Measurements from ENCODE around the gene CDK14. TPM values are rescaled to one million over a fixed set of nuclear protein-coding genes. Genes with fewer than 3 reads are reported as not detected.

The CDK14 gene
- total RNA-seq, 1 experiment from 2014 or later = 57.9 TPM

DNA sequence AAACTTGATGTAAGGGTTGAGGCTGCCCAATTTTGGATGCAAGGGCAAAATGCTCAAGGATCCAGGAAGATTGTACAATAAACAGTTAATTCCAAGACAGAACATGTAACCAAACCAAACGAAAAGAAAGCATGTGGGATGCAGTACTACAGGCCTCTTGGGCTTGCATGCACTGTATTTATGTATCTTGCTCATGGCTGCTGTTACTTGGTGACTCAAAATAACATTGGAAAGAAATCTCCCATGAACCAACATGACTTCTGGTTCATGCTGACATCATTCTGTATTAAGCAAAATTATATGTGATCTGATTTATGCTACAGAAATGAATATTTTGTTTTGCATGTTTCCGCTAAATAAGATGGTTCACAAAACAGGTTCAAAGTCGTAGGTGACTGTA lies 602.2 kb downstream of the CDK14 start:
- DNase-seq (ENCODE audit: low spot score) (no peak), ATAC-seq (no peak)
- H3K27ac Mint-ChIP-seq = no peak overlapping the region
- H3K4me1 Mint-ChIP-seq = no peaks in the 10 kb centered on the region
- TF ChIP-seq, protein P1, sequence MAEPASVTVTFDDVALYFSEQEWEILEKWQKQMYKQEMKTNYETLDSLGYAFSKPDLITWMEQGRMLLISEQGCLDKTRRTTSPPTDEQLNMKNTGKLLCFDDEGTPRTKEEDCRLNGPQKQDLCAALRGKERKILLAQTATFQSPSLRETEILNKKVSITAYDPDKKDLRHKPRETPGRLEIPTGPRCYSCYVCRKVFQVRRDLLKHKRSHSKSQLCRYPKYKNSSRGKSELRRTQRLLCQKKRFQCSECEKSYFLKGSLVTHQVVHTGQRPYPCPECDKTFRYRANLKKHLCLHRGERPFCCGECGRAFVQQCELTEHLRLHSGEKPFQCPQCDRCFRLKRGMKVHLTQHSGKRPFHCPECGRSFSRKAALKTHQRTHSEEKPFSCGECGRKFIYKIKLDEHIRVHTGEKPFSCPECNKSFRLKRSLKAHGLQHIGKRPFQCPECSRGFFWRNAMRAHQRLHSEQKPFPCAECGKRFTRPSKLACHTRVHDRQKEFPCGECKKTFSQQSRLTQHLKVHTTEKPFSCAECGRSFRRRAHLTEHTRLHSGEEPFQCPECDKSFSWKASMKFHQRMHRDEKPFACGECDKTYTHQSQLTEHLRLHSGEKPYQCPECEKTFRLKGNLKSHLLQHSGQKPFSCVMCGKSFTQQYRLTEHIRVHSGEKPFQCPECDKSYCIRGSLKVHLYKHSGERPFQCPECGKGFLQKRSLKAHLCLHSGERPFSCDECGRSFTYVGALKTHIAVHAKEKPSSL (CRISPR knock-in tag; conservative IDR thresholded peaks at IDR 0.05) = no peak
- TF ChIP-seq ZBTB21 (CRISPR knock-in tag; IDR thresholded peaks at IDR 0.05; ENCODE audit: borderline replicate concordance) (no peak), ZNF138 (CRISPR knock-in tag; conservative IDR thresholded peaks at IDR 0.05) (no peak), RORB (CRISPR knock-in tag; IDR thresholded peaks at IDR 0.05) (no peak), GTF2I (CRISPR knock-in tag; conservative IDR thresholded peaks at IDR 0.05) (no peak), CREB1 (CRISPR knock-in tag; IDR thresholded peaks at IDR 0.05) (no peak), NFE2L1 (CRISPR knock-in tag; IDR thresholded peaks at IDR 0.05) (no peak), NFATC4 (CRISPR knock-in tag; IDR thresholded peaks at IDR 0.05) (no peak), ZNF263 (CRISPR knock-in tag; IDR thresholded peaks at IDR 0.05; ENCODE audit: low read depth) (no peak), NR2C2 (CRISPR knock-in tag; IDR thresholded peaks at IDR 0.05) (no peak), SOX15 (CRISPR knock-in tag; IDR thresholded peaks at IDR 0.05) (no peak), IRF2 (CRISPR knock-in tag; IDR thresholded peaks at IDR 0.05; ENCODE audit: borderline replicate concordance, low read depth) (no peak)
- TF ChIP-seq, protein P2, sequence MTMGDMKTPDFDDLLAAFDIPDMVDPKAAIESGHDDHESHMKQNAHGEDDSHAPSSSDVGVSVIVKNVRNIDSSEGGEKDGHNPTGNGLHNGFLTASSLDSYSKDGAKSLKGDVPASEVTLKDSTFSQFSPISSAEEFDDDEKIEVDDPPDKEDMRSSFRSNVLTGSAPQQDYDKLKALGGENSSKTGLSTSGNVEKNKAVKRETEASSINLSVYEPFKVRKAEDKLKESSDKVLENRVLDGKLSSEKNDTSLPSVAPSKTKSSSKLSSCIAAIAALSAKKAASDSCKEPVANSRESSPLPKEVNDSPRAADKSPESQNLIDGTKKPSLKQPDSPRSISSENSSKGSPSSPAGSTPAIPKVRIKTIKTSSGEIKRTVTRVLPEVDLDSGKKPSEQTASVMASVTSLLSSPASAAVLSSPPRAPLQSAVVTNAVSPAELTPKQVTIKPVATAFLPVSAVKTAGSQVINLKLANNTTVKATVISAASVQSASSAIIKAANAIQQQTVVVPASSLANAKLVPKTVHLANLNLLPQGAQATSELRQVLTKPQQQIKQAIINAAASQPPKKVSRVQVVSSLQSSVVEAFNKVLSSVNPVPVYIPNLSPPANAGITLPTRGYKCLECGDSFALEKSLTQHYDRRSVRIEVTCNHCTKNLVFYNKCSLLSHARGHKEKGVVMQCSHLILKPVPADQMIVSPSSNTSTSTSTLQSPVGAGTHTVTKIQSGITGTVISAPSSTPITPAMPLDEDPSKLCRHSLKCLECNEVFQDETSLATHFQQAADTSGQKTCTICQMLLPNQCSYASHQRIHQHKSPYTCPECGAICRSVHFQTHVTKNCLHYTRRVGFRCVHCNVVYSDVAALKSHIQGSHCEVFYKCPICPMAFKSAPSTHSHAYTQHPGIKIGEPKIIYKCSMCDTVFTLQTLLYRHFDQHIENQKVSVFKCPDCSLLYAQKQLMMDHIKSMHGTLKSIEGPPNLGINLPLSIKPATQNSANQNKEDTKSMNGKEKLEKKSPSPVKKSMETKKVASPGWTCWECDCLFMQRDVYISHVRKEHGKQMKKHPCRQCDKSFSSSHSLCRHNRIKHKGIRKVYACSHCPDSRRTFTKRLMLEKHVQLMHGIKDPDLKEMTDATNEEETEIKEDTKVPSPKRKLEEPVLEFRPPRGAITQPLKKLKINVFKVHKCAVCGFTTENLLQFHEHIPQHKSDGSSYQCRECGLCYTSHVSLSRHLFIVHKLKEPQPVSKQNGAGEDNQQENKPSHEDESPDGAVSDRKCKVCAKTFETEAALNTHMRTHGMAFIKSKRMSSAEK (CRISPR knock-in tag; IDR thresholded peaks at IDR 0.05; ENCODE audit: borderline replicate concordance) = no peak
- TF ChIP-seq, protein P3, sequence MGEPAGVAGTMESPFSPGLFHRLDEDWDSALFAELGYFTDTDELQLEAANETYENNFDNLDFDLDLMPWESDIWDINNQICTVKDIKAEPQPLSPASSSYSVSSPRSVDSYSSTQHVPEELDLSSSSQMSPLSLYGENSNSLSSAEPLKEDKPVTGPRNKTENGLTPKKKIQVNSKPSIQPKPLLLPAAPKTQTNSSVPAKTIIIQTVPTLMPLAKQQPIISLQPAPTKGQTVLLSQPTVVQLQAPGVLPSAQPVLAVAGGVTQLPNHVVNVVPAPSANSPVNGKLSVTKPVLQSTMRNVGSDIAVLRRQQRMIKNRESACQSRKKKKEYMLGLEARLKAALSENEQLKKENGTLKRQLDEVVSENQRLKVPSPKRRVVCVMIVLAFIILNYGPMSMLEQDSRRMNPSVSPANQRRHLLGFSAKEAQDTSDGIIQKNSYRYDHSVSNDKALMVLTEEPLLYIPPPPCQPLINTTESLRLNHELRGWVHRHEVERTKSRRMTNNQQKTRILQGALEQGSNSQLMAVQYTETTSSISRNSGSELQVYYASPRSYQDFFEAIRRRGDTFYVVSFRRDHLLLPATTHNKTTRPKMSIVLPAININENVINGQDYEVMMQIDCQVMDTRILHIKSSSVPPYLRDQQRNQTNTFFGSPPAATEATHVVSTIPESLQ (CRISPR knock-in tag; IDR thresholded peaks at IDR 0.05) = no peak
- TF ChIP-seq, protein P4, sequence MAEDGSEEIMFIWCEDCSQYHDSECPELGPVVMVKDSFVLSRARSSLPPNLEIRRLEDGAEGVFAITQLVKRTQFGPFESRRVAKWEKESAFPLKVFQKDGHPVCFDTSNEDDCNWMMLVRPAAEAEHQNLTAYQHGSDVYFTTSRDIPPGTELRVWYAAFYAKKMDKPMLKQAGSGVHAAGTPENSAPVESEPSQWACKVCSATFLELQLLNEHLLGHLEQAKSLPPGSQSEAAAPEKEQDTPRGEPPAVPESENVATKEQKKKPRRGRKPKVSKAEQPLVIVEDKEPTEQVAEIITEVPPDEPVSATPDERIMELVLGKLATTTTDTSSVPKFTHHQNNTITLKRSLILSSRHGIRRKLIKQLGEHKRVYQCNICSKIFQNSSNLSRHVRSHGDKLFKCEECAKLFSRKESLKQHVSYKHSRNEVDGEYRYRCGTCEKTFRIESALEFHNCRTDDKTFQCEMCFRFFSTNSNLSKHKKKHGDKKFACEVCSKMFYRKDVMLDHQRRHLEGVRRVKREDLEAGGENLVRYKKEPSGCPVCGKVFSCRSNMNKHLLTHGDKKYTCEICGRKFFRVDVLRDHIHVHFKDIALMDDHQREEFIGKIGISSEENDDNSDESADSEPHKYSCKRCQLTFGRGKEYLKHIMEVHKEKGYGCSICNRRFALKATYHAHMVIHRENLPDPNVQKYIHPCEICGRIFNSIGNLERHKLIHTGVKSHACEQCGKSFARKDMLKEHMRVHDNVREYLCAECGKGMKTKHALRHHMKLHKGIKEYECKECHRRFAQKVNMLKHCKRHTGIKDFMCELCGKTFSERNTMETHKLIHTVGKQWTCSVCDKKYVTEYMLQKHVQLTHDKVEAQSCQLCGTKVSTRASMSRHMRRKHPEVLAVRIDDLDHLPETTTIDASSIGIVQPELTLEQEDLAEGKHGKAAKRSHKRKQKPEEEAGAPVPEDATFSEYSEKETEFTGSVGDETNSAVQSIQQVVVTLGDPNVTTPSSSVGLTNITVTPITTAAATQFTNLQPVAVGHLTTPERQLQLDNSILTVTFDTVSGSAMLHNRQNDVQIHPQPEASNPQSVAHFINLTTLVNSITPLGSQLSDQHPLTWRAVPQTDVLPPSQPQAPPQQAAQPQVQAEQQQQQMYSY (CRISPR knock-in tag; IDR thresholded peaks at IDR 0.05) = no peak
- TF ChIP-seq, protein P5, sequence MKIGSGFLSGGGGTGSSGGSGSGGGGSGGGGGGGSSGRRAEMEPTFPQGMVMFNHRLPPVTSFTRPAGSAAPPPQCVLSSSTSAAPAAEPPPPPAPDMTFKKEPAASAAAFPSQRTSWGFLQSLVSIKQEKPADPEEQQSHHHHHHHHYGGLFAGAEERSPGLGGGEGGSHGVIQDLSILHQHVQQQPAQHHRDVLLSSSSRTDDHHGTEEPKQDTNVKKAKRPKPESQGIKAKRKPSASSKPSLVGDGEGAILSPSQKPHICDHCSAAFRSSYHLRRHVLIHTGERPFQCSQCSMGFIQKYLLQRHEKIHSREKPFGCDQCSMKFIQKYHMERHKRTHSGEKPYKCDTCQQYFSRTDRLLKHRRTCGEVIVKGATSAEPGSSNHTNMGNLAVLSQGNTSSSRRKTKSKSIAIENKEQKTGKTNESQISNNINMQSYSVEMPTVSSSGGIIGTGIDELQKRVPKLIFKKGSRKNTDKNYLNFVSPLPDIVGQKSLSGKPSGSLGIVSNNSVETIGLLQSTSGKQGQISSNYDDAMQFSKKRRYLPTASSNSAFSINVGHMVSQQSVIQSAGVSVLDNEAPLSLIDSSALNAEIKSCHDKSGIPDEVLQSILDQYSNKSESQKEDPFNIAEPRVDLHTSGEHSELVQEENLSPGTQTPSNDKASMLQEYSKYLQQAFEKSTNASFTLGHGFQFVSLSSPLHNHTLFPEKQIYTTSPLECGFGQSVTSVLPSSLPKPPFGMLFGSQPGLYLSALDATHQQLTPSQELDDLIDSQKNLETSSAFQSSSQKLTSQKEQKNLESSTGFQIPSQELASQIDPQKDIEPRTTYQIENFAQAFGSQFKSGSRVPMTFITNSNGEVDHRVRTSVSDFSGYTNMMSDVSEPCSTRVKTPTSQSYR (CRISPR knock-in tag; IDR thresholded peaks at IDR 0.05) = no peak
- peaks cover 2% of the 10 kb centered on the region for H3K9me3 Mint-ChIP-seq
- H3K36me3 Mint-ChIP-seq = no peaks in the 10 kb centered on the region; the same call in 1 of the 2 replicates
- H3K4me3 Mint-ChIP-seq = no peak overlapping the region
- ChIA-PET POLR2A (no interaction called here), CTCF (no interaction called here)
- H3K27me3 Mint-ChIP-seq (ENCODE audit: low read depth) = no peaks in the 10 kb centered on the region
